DND-41 (cell line): ENCODE results near the gene NCR2.

ENCODE experiments used
- ATAC-seq: fragments of 200-7000 bp; cut with Tn5 transposase; 3 replicates; pipeline ENCODE4 v1.9.1; 2021; ENCODE audit warnings: low read depth; ENCODE audit not compliant: insufficient read depth
- DNase-seq: peaks from one replicate; pipeline ENCODE4 v3.0.0-alpha.2; 2020
- H2AFZ ChIP-seq: 2 replicates; pipeline ENCODE4 v1.6.0; 2012; ENCODE audit warnings: low read depth, low read length
- H3K27ac ChIP-seq: 2 replicates; pipeline ENCODE4 v1.5.1; 2012; ENCODE audit warnings: low read length, inconsistent platforms
- H3K27me3 ChIP-seq: fragments of 200-600 bp; sonication (generic); 2 replicates; pipeline ENCODE4 v1.6.0; 2012; ENCODE audit warnings: low read length, mild to moderate bottlenecking, inconsistent platforms; ENCODE audit not compliant: insufficient read depth, poor library complexity
- H3K36me3 ChIP-seq: 2 replicates; pipeline ENCODE4 v1.5.1; 2012; ENCODE audit warnings: low read length, inconsistent platforms; ENCODE audit not compliant: insufficient read depth
- H3K4me1 ChIP-seq: 2 replicates; pipeline ENCODE4 v1.5.1; 2012; ENCODE audit warnings: mild to moderate bottlenecking, low read length; ENCODE audit not compliant: insufficient read depth
- H3K4me2 ChIP-seq: 2 replicates; pipeline ENCODE4 v1.6.0; 2012; ENCODE audit warnings: mild to moderate bottlenecking, moderate library complexity, low read length, inconsistent platforms; ENCODE audit not compliant: insufficient read depth
- H3K4me3 ChIP-seq, 2 experiments: fragments of 200-600 bp in 1 of 2; shearing (Covaris generic) in 1 of 2; 2 replicates each; pipeline ENCODE4 v1.5.1; 2012 to 2016; ENCODE audit warnings: inconsistent platforms in 2 of 2, low read length in 2 of 2, mild to moderate bottlenecking in 2 of 2, low read depth in 1 of 2, moderate library complexity in 1 of 2
- H3K79me2 ChIP-seq: 2 replicates; pipeline ENCODE4 v1.6.0; 2012; ENCODE audit warnings: low read length, inconsistent platforms; ENCODE audit not compliant: insufficient read depth
- H3K9ac ChIP-seq: 2 replicates; pipeline ENCODE4 v1.6.0; 2012; ENCODE audit warnings: low read depth, mild to moderate bottlenecking, inconsistent platforms, low read length, moderate library complexity
- H3K9me3 ChIP-seq: 2 replicates; pipeline ENCODE4 v1.5.1; 2012; ENCODE audit warnings: low read length, moderate library complexity, mild to moderate bottlenecking, inconsistent platforms; ENCODE audit not compliant: insufficient read depth, severe bottlenecking
- H4K20me1 ChIP-seq: 2 replicates; pipeline ENCODE4 v1.6.0; 2012; ENCODE audit warnings: low read length; ENCODE audit not compliant: insufficient read depth
- CTCF ChIP-seq: IDR thresholded peaks from 2 replicates; pipeline ENCODE4 v1.5.1; 2012; ENCODE audit warnings: borderline replicate concordance, low read length, moderate library complexity, mild to moderate bottlenecking; ENCODE audit not compliant: poor library complexity, severe bottlenecking; ENCODE audit errors: extremely low read depth
- EZH2 ChIP-seq: IDR thresholded peaks from 3 replicates; pipeline ENCODE4 v1.6.1; 2012; ENCODE audit warnings: borderline replicate concordance, low read depth, mild to moderate bottlenecking, moderate library complexity, low read length, inconsistent platforms; ENCODE audit not compliant: severe bottlenecking

The NCR2 gene

GRCh38 chr6:41373627-41373918 is 38.2 kb downstream of the NCR2 start:
- H4K20me1 ChIP-seq: no peaks in the 10 kb centered on the region
- H3K36me3 ChIP-seq: no peaks in the 10 kb centered on the region
- no peak overlapping the region for H3K4me2 ChIP-seq
- H3K9ac ChIP-seq: no peak overlapping the region
- H3K27ac ChIP-seq: no peak overlapping the region
- DNase-seq: no peak
- no peaks in the 10 kb centered on the region for H3K27me3 ChIP-seq
- no peaks in the 10 kb centered on the region for H3K79me2 ChIP-seq
- TF ChIP-seq EZH2: no peak
- H3K4me1 ChIP-seq: peaks cover 7% of the 10 kb centered on the region
- H3K9me3 ChIP-seq: no peaks in the 10 kb centered on the region
- no peak for ATAC-seq
- no peak overlapping the region for H2AFZ ChIP-seq
- no peak overlapping the region for H3K4me3 ChIP-seq

- H2AFZ ChIP-seq: no peak overlapping the region
- TF ChIP-seq CTCF: no peak
- TF ChIP-seq EZH2: no peak
- H3K27me3 ChIP-seq: no peaks in the 10 kb centered on the region
- no peaks in the 10 kb centered on the region for H4K20me1 ChIP-seq
- H3K4me2 ChIP-seq: no peak overlapping the region
- H3K27ac ChIP-seq: no peak overlapping the region
- H3K36me3 ChIP-seq: no peaks in the 10 kb centered on the region
- H3K4me1 ChIP-seq: peaks cover 3% of the 10 kb centered on the region
- no peaks in the 10 kb centered on the region for H3K79me2 ChIP-seq
- no peak overlapping the region for H3K4me3 ChIP-seq
- H3K9me3 ChIP-seq: no peaks in the 10 kb centered on the region
- ATAC-seq (no peak), DNase-seq (no peak)
- no peak overlapping the region for H3K9ac ChIP-seq
These were observed 38.7 kb downstream of the NCR2 start for GRCh38 chr6:41373919-41374617.

GRCh38 chr6:41374618-41375590 is 39.5 kb downstream of the NCR2 start:
- no peaks in the 10 kb centered on the region for H3K36me3 ChIP-seq
- no peak overlapping the region for H2AFZ ChIP-seq
- no peak overlapping the region for H3K27ac ChIP-seq
- DNase-seq (no peak), ATAC-seq (no peak)
- no peak for TF ChIP-seq EZH2
- no peak for TF ChIP-seq CTCF
- no peaks in the 10 kb centered on the region for H3K4me1 ChIP-seq
- no peaks in the 10 kb centered on the region for H3K9me3 ChIP-seq
- no peak overlapping the region for H3K9ac ChIP-seq
- H3K79me2 ChIP-seq: no peaks in the 10 kb centered on the region
- H3K4me2 ChIP-seq: no peak overlapping the region
- H4K20me1 ChIP-seq: no peaks in the 10 kb centered on the region
- H3K27me3 ChIP-seq: no peaks in the 10 kb centered on the region
- no peak overlapping the region for H3K4me3 ChIP-seq

- no peaks in the 10 kb centered on the region for H3K9me3 ChIP-seq
- no peak overlapping the region for H3K27ac ChIP-seq
- H3K4me3 ChIP-seq: no peak overlapping the region
- no peaks in the 10 kb centered on the region for H3K27me3 ChIP-seq
- H3K4me2 ChIP-seq: no peak overlapping the region
- H2AFZ ChIP-seq: no peak overlapping the region
- H3K4me1 ChIP-seq: no peaks in the 10 kb centered on the region
- H3K9ac ChIP-seq: no peak overlapping the region
- H3K36me3 ChIP-seq: no peaks in the 10 kb centered on the region
- ATAC-seq (no peak), DNase-seq (no peak)
- H4K20me1 ChIP-seq: no peaks in the 10 kb centered on the region
- H3K79me2 ChIP-seq: no peaks in the 10 kb centered on the region
- TF ChIP-seq CTCF (no peak), EZH2 (no peak)
These were observed 40.3 kb downstream of the NCR2 start for GRCh38 chr6:41375598-41376151.
